Panc1 (cell line): Measurements from ENCODE around the gene CREBRF. TPM values are rescaled to one million over a fixed set of nuclear protein-coding genes. Genes with fewer than 3 reads are reported as not detected.

ENCODE experiments used
- ATAC-seq: fragments of 200-7000 bp; cut with Tn5 transposase; 2 replicates; pipeline ENCODE4 v1.9.1; 2020; ENCODE audit warnings: mild to moderate bottlenecking, moderate library complexity
- Bru-seq: library from RNA; stranded (reverse); fragments of 400-500 nt; gene quantifications from one replicate; lab custom pipeline; 2021; lab: Mats Ljungman, UMichigan
- BruChase-seq, 2 experiments: library from RNA; stranded (reverse); fragments of 400-500 nt; gene quantifications; one replicate each; lab custom pipeline; 2021; lab: Mats Ljungman, UMichigan
- BruUV-seq: library from RNA; stranded (reverse); fragments of 400-500 nt; replicated peaks from 2 replicates; lab custom pipeline; 2021; lab: Mats Ljungman, UMichigan
- CTCF ChIA-PET: fragments of 300-600 bp; sonication (Branson Sonifier 250); formaldehyde crosslinking; loops from one replicate; lab custom pipeline; 2022; ENCODE audit warnings: antibody characterized with exemption; lab: Charles Lee
- POLR2A ChIA-PET: fragments of 300-600 bp; sonication (Branson Sonifier 250); formaldehyde crosslinking; loops from one replicate; lab custom pipeline; 2022; ENCODE audit warnings: antibody characterized with exemption; lab: Charles Lee
- DNase-seq: peaks from one replicate; pipeline ENCODE4 v3.0.0-alpha.2; 2010; ENCODE audit warnings: low read depth, low spot score
- H3K27ac ChIP-seq: 2 replicates; pipeline ENCODE4 v1.5.1; 2011; ENCODE audit warnings: mild to moderate bottlenecking, low read length, inconsistent platforms
- H3K27me3 ChIP-seq: fragments of 200-500 bp; sonication (Bioruptor generic); 2 replicates; pipeline ENCODE4 v1.6.0; 2014; ENCODE audit warnings: low read length, inconsistent platforms; ENCODE audit not compliant: control insufficient read depth, insufficient read depth
- H3K36me3 ChIP-seq: fragments of 200-500 bp; sonication (Bioruptor generic); 2 replicates; pipeline ENCODE4 v1.5.1; 2014; ENCODE audit warnings: inconsistent platforms, mild to moderate bottlenecking, low read length, moderate library complexity; ENCODE audit not compliant: control insufficient read depth, insufficient read depth
- H3K4me1 ChIP-seq: 2 replicates; pipeline ENCODE4 v1.5.1; 2011; ENCODE audit warnings: inconsistent platforms, mild to moderate bottlenecking, low read length, moderate library complexity; ENCODE audit not compliant: control insufficient read depth, insufficient read depth
- H3K4me3 ChIP-seq, 2 experiments: 2 replicates each; pipeline ENCODE4 v1.5.1; 2011 to 2012; ENCODE audit warnings: low read depth in 2 of 2, low read length in 2 of 2, mild to moderate bottlenecking in 2 of 2, inconsistent platforms in 1 of 2, moderate library complexity in 1 of 2
- H3K9me3 ChIP-seq: fragments of 200-500 bp; sonication (Bioruptor generic); 2 replicates; pipeline ENCODE4 v1.5.1; 2014; ENCODE audit warnings: low read depth, mild to moderate bottlenecking, inconsistent platforms, low read length, moderate library complexity; ENCODE audit not compliant: control insufficient read depth, insufficient read depth
- POLR2AphosphoS5 ChIP-seq: IDR thresholded peaks from 2 replicates; pipeline ENCODE4 v1.6.1; 2012; ENCODE audit warnings: mild to moderate bottlenecking, low read depth, low read length, moderate library complexity
- SIN3A ChIP-seq: IDR thresholded peaks from 2 replicates; pipeline ENCODE4 v1.6.1; 2012; ENCODE audit warnings: low read depth, mild to moderate bottlenecking, low read length, moderate library complexity, borderline replicate concordance; ENCODE audit not compliant: insufficient read depth
- TCF7L2 ChIP-seq: IDR thresholded peaks from 2 replicates; pipeline ENCODE4 v1.6.1; 2011; ENCODE audit warnings: mild to moderate bottlenecking, low read depth, low read length, inconsistent platforms
- in situ Hi-C: cut with HindIII; loops from 2 replicates; pipeline ENCODE4 v1.10.0; 2016; ENCODE audit warnings: low sequenced_read_pairs, low pct_unique_long_range_greater_than_20kb
- intact Hi-C: fragments of 100-400 bp; cut with micrococcal nuclease; formaldehyde crosslinking; loops from one replicate; pipeline ENCODE4 v1.10.0; 2022; ENCODE audit not compliant: unreplicated experiment
- long read RNA-seq: library from polyadenylated mRNA; unstranded; transcript quantifications from one replicate; pipeline ENCODE4 v2.0.0, GENCODE V29; 2021; ENCODE audit not compliant: unreplicated experiment
- polyA plus RNA-seq: library from polyadenylated mRNA; unstranded; fragments of >200 nt; gene quantifications from one replicate; pipeline ENCODE4 v1.2.1, GENCODE V29; 2012; ENCODE audit warnings: missing spikeins; ENCODE audit not compliant: insufficient read length
- total RNA-seq: library from RNA; stranded (reverse); gene quantifications from one replicate; pipeline ENCODE4 v1.2.1, GENCODE V29; 2021; ENCODE audit not compliant: unreplicated experiment
- TF ChIP-seq, protein P1 (sequence below), 2 experiments: IDR thresholded peaks; 2 replicates each; pipeline ENCODE4 v1.6.1; 2011 to 2012; ENCODE audit warnings: low read depth in 2 of 2, control low read depth in 1 of 2, low read length in 1 of 2, mild to moderate bottlenecking in 1 of 2, moderate library complexity in 1 of 2; ENCODE audit not compliant: insufficient read depth in 1 of 2
- TF ChIP-seq, protein P2 (sequence below): fragments of 450-650 bp; IDR thresholded peaks from 2 replicates; pipeline ENCODE4 v1.5.1; 2017; ENCODE audit warnings: mild to moderate bottlenecking

The CREBRF gene, protein sequence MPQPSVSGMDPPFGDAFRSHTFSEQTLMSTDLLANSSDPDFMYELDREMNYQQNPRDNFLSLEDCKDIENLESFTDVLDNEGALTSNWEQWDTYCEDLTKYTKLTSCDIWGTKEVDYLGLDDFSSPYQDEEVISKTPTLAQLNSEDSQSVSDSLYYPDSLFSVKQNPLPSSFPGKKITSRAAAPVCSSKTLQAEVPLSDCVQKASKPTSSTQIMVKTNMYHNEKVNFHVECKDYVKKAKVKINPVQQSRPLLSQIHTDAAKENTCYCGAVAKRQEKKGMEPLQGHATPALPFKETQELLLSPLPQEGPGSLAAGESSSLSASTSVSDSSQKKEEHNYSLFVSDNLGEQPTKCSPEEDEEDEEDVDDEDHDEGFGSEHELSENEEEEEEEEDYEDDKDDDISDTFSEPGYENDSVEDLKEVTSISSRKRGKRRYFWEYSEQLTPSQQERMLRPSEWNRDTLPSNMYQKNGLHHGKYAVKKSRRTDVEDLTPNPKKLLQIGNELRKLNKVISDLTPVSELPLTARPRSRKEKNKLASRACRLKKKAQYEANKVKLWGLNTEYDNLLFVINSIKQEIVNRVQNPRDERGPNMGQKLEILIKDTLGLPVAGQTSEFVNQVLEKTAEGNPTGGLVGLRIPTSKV
- 9.0 TPM for total RNA-seq
- polyA plus RNA-seq = 3.2 TPM
- percentile 64 among the genes with signal in this experiment for Bru-seq, nascent RNA
- percentile 65 among the genes with signal in this experiment for BruChase-seq, experiment 1, labeled RNA remaining after a 2-hour chase
- percentile 59 among the genes with signal in this experiment for BruChase-seq, experiment 2, labeled RNA remaining after a 6-hour chase
- long read RNA-seq, full-length matches to known transcripts = 9 of 16 reads
- long read RNA-seq, partial matches to known transcripts = 0 of 16 reads
- long read RNA-seq, other reads (novel, unspliced or antisense) = 7 of 16 reads

DNA sequence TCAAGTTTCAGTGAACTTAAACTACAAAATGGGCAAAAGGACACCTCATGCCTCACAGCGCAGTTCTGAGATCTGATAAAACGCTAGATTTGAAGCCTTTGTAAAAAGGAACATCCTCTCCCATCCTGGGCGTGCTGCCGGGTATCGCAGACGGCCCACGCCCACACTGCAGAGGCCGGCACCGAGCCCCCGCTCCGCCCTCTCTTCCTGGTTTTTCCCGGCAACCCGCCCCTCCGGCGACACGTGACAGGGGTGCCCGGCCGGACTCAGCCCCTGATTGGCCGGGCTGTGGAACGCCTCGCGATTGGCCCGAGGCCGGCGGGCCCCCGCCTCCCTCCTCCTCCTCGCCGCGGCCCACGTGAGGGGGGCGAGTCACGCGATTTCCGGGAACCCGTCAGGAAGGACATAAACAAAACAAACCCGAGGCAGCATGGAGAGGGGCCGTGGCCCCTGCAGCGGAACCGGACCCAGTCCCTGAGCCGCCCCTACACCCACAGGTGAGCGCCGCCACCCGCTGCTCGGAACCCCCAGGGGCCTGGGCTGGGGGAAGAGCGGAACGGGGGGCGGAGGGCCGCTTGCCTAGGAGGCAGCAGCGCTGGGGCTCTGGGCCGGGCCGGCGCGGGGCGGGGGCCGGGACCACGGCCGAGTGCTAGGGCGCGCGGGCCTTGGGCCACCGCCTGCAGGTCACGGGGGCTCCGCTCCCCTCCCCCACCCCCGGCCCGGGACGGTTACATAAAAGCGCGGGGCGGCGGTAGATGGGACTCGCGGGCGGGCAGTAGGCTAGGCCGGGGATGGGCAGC is at the start of gene CREBRF:
TSS of gene CREBRF (plus strand) at position 370 of the 800 bp plus-strand sequence. CDS start 24,424 bp downstream, outside the sequence.
- H3K4me3 ChIP-seq = peak within 1 kb of the TSS; percentile 57 to 77
- no peaks in the 10 kb centered on the region for H3K9me3 ChIP-seq
- ATAC-seq (peak; percentile 85), DNase-seq (peak; percentile 78)
- no peaks in the 10 kb centered on the region; the same call in 1 of the 2 replicates for H3K36me3 ChIP-seq
- peak within 1 kb of the TSS; percentile 94 for H3K27ac ChIP-seq
- CTCF ChIA-PET = interaction anchor here (0.7 to 1.5 kb wide), 3 partner anchors 73 to 349 kb away, joined by 5 to 6 read pairs (median 6); partner anchors contain the start of gene ATP6V0E1
- H3K27me3 ChIP-seq = no peaks in the 10 kb centered on the region
- TF ChIP-seq TCF7L2 = no peak
- TF ChIP-seq, protein P1, sequence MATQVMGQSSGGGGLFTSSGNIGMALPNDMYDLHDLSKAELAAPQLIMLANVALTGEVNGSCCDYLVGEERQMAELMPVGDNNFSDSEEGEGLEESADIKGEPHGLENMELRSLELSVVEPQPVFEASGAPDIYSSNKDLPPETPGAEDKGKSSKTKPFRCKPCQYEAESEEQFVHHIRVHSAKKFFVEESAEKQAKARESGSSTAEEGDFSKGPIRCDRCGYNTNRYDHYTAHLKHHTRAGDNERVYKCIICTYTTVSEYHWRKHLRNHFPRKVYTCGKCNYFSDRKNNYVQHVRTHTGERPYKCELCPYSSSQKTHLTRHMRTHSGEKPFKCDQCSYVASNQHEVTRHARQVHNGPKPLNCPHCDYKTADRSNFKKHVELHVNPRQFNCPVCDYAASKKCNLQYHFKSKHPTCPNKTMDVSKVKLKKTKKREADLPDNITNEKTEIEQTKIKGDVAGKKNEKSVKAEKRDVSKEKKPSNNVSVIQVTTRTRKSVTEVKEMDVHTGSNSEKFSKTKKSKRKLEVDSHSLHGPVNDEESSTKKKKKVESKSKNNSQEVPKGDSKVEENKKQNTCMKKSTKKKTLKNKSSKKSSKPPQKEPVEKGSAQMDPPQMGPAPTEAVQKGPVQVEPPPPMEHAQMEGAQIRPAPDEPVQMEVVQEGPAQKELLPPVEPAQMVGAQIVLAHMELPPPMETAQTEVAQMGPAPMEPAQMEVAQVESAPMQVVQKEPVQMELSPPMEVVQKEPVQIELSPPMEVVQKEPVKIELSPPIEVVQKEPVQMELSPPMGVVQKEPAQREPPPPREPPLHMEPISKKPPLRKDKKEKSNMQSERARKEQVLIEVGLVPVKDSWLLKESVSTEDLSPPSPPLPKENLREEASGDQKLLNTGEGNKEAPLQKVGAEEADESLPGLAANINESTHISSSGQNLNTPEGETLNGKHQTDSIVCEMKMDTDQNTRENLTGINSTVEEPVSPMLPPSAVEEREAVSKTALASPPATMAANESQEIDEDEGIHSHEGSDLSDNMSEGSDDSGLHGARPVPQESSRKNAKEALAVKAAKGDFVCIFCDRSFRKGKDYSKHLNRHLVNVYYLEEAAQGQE (IDR thresholded peaks at IDR 0.05; ENCODE audit: insufficient read depth in 1 of 2, low read depth in 2 of 2, low read length in 1 of 2) = no peak
- TF ChIP-seq POLR2AphosphoS5 = peak; percentile 68
- TF ChIP-seq SIN3A = peak; percentile 82; the same call in 1 of the 2 replicates
- TF ChIP-seq, protein P2, sequence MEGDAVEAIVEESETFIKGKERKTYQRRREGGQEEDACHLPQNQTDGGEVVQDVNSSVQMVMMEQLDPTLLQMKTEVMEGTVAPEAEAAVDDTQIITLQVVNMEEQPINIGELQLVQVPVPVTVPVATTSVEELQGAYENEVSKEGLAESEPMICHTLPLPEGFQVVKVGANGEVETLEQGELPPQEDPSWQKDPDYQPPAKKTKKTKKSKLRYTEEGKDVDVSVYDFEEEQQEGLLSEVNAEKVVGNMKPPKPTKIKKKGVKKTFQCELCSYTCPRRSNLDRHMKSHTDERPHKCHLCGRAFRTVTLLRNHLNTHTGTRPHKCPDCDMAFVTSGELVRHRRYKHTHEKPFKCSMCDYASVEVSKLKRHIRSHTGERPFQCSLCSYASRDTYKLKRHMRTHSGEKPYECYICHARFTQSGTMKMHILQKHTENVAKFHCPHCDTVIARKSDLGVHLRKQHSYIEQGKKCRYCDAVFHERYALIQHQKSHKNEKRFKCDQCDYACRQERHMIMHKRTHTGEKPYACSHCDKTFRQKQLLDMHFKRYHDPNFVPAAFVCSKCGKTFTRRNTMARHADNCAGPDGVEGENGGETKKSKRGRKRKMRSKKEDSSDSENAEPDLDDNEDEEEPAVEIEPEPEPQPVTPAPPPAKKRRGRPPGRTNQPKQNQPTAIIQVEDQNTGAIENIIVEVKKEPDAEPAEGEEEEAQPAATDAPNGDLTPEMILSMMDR = no peak
- POLR2A ChIA-PET = interaction anchor here (0.7 kb wide), 1 partner anchor 146 kb away, joined by 3 read pairs; no protein-coding TSS in a partner anchor
- in situ Hi-C loops (no loop called here), intact Hi-C loops (loop anchor here (10.0 kb wide), 1 partner anchor 71 kb away; the partner anchor contains the start of gene ATP6V0E1)
- no TSS peak for BruUV-seq
- H3K4me1 ChIP-seq = peaks cover 24% of the 10 kb centered on the region

DNA sequence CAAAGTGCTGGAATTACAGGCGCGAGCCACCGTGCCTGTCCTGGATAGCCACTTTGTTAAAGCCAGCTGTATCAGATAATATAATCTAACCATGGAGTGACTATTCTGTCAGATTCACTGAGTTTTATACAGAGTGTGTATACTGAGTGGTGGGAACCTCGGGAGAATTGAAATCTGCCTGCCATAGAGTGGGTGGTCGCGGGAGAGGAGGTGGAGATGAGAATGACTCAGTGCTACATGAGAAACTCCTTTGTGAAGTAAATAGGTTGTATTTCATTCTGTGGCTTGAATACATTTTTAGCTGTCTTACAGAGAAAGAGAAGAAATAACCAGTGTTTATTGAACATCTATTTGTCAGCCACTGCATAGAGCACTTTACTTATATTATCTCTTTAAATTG is 46.1 kb upstream of the CREBRF start:
- Histone ChIP-seq H3K27me3 (no peaks in the 10 kb centered on the region), H3K36me3 (no peaks in the 10 kb centered on the region), H3K4me1 (peaks cover 8% of the 10 kb centered on the region), H3K4me3 (no peak overlapping the region), H3K9me3 (no peaks in the 10 kb centered on the region), H3K27ac (no peak overlapping the region; the same call in 1 of the 2 replicates)
- BruUV-seq = no TSS peak
- DNase-seq (no peak), ATAC-seq (no peak)
- ChIA-PET CTCF (interaction anchor here (0.6 to 0.9 kb wide), 3 partner anchors 20 to 837 kb away, joined by 3 to 8 read pairs (median 5); no protein-coding TSS in a partner anchor), POLR2A (no interaction called here)
- TF ChIP-seq TCF7L2 = no peak
- intact Hi-C loops (no loop called here), in situ Hi-C loops (no loop called here)
